ENCODE data around the gene SREBF1. TPM values are rescaled to one million over a fixed set of nuclear protein-coding genes. Genes with fewer than 3 reads are reported as not detected.
A peak's percentile ranks its signal among the peaks of the same experiment; 100 is the strongest.

Gene SREBF1
- total RNA-seq, 3 donors from 2014 or later, result 161 to 179 (median 170) TPM

- no peak for DNase-seq
- intact Hi-C loops (cut with DNase I, micrococcal nuclease), result loop anchor here in 1 of 2 donors (10.0 kb wide), 1 partner anchor 144 kb away; no protein-coding TSS in a partner anchor
- H3K36me3 ChIP-seq (ENCODE audit: low read depth), result no peaks in the 10 kb centered on the region
- no peak overlapping the region for H3K4me3 ChIP-seq
- TF ChIP-seq CTCF (IDR thresholded peaks at IDR 0.05), result no peak
- H3K4me1 ChIP-seq (ENCODE audit: low read depth), result peaks cover 3% of the 10 kb centered on the region
- no peaks in the 10 kb centered on the region for H3K9me3 ChIP-seq
- ATAC-seq, result no peak
Observed at GRCh38 chr17:17880577-17881196, 43.9 kb upstream of the SREBF1 start.

- H3K36me3 ChIP-seq (ENCODE audit: low read depth), result no peaks in the 10 kb centered on the region
- intact Hi-C loops (cut with DNase I, micrococcal nuclease), result no loop called here
- H3K9me3 ChIP-seq, result no peaks in the 10 kb centered on the region
- peak; percentile 38 to 66 (median 43) for DNase-seq
- ATAC-seq, result peak; percentile 58
- no peak for TF ChIP-seq CTCF (IDR thresholded peaks at IDR 0.05)
- H3K4me3 ChIP-seq, result no peak overlapping the region
- H3K4me1 ChIP-seq (ENCODE audit: low read depth), result peaks cover 3% of the 10 kb centered on the region
Observed at GRCh38 chr17:17877529-17878358, 41.0 kb upstream of the SREBF1 start.

GRCh38 chr17:17876959-17877528, 40.3 kb upstream of the SREBF1 start:
- intact Hi-C loops (cut with DNase I, micrococcal nuclease), result no loop called here
- Histone ChIP-seq H3K4me1 (ENCODE audit: low read depth) (peaks cover 3% of the 10 kb centered on the region), H3K9me3 (no peaks in the 10 kb centered on the region), H3K4me3 (no peak overlapping the region), H3K36me3 (ENCODE audit: low read depth) (no peaks in the 10 kb centered on the region)
- peak; percentile 42 for ATAC-seq
- peak in 1 of 3 donors; percentile 43 for DNase-seq
- no peak for TF ChIP-seq CTCF (IDR thresholded peaks at IDR 0.05)

GRCh38 chr17:17874478-17874877, 37.7 kb upstream of the SREBF1 start:
- Histone ChIP-seq H3K36me3 (ENCODE audit: low read depth) (no peaks in the 10 kb centered on the region), H3K9me3 (no peaks in the 10 kb centered on the region), H3K4me1 (ENCODE audit: low read depth) (peaks cover 3% of the 10 kb centered on the region), H3K4me3 (no peak overlapping the region)
- TF ChIP-seq CTCF (IDR thresholded peaks at IDR 0.05), result no peak
- ATAC-seq, result no peak
- no peak for DNase-seq
- intact Hi-C loops (cut with DNase I, micrococcal nuclease), result no loop called here

GRCh38 chr17:17873450-17873991, 36.7 kb upstream of the SREBF1 start:
- intact Hi-C loops (cut with DNase I, micrococcal nuclease), result no loop called here
- no peak for DNase-seq
- no peak for ATAC-seq
- Histone ChIP-seq H3K36me3 (ENCODE audit: low read depth) (no peaks in the 10 kb centered on the region), H3K4me3 (no peak overlapping the region), H3K4me1 (ENCODE audit: low read depth) (peaks cover 3% of the 10 kb centered on the region), H3K9me3 (no peaks in the 10 kb centered on the region)
- no peak for TF ChIP-seq CTCF (IDR thresholded peaks at IDR 0.05)
